Astrocyte of the spinal cord (primary cell): ENCODE data around the gene MYH8.

Source experiments
- DNase-seq: peaks from one replicate; pipeline ENCODE4 v3.0.0; 2011; ENCODE audit warnings: low read depth, low spot score
- H3K4me3 ChIP-seq: 2 replicates; pipeline ENCODE4 v1.5.1; 2011; ENCODE audit warnings: low read depth, mild to moderate bottlenecking, low read length, moderate library complexity
- CTCF ChIP-seq: IDR thresholded peaks from 2 replicates; pipeline ENCODE4 v1.5.1; 2012; ENCODE audit warnings: low read depth, mild to moderate bottlenecking, low read length, inconsistent platforms
- in situ Hi-C: cut with HindIII; loops from 2 replicates; pipeline ENCODE4 v1.10.0; 2017; ENCODE audit warnings: low sequenced_read_pairs

The MYH8 gene

GRCh38 chr17:10352893-10353292 lies 68.9 kb downstream of the MYH8 start:
- no peak for TF ChIP-seq CTCF
- in situ Hi-C loops: no loop called here
- no peak for DNase-seq
- H3K4me3 ChIP-seq: no peak overlapping the region

GRCh38 chr17:10349403-10349802 lies 72.3 kb downstream of the MYH8 start:
- in situ Hi-C loops: no loop called here
- no peak overlapping the region for H3K4me3 ChIP-seq
- no peak for DNase-seq
- TF ChIP-seq CTCF: no peak

GRCh38 chr17:10344816-10345215 lies 76.9 kb downstream of the MYH8 start:
- DNase-seq: no peak
- TF ChIP-seq CTCF: no peak
- in situ Hi-C loops: no loop called here
- no peak overlapping the region for H3K4me3 ChIP-seq
